Pancreas (tissue), 10 donors: ENCODE results near the gene ARSG. TPM values are rescaled to one million over a fixed set of nuclear protein-coding genes. Genes with fewer than 3 reads are reported as not detected.

Experiments
- ATAC-seq, 4 donors: fragments of 200-7000 bp; cut with Tn5 transposase; one replicate each; pipeline versions ENCODE4 v1.8.0 to v1.9.1; 2020; ENCODE audit warnings: mild to moderate bottlenecking in 4 of 4, moderate library complexity in 4 of 4
- DNase-seq, 6 donors: peaks; one replicate each; pipeline ENCODE4 v3.0.0-alpha.2; 2020
- FAIRE-seq: peaks from 2 replicates; lab custom pipeline; 2012; peaks lifted over from hg19 to GRCh38; lab: Jason Lieb, UNC
- H3K27ac ChIP-seq, 4 donors: fragments of 200-600 bp; sonication (generic); 1 replicate in 3 of 4; 2 replicates in 1 of 4; pipeline versions ENCODE4 v1.5.0 to v1.8.0; 2020
- H3K27me3 ChIP-seq, 4 donors: fragments of 200-600 bp; one replicate each; pipeline ENCODE4 v1.8.0; 2021
- H3K36me3 ChIP-seq, 3 donors: fragments of 200-600 bp; sonication (generic) in 1 of 3; one replicate each; pipeline versions ENCODE4 v1.5.0 to v1.8.0; 2020 to 2021
- H3K4me1 ChIP-seq, 3 donors: fragments of 200-600 bp; one replicate each; pipeline ENCODE4 v1.8.0; 2021
- H3K4me3 ChIP-seq, 4 donors: fragments of 200-600 bp; sonication (generic) in 2 of 4; one replicate each; pipeline versions ENCODE4 v1.5.0 to v1.8.0; 2020 to 2021
- H3K9me3 ChIP-seq, 4 donors: fragments of 200-600 bp; one replicate each; pipeline ENCODE4 v1.8.0; 2021
- CTCF ChIP-seq, 4 donors: fragments of 200-600 bp; sonication (generic) in 3 of 4; IDR thresholded peaks; one replicate each; pipeline versions ENCODE4 v1.5.0 to v1.8.0; 2021; ENCODE audit warnings: antibody characterized with exemption in 4 of 4
- WGBS, 2 donors: extraction: QIAGEN DNeasy Blood & Tissue Kit; methylation state at CpG; one replicate each; pipeline ENCODE4 v1.1.7; 2013; 5-methylcytosine and 5-hydroxymethylcytosine counted together
- intact Hi-C, 3 donors: fragments of 100-400 bp; cut with DNase I; formaldehyde crosslinking; loops; one replicate each; pipeline versions ENCODE4 v1.11.1 to v1.14.2; 2022
- polyA plus RNA-seq, 2 donors: library from polyadenylated mRNA; stranded (reverse); fragments of 200-250 nt; gene quantifications; one replicate each; pipeline ENCODE4 v1.2.3, GENCODE V29; 2013
- total RNA-seq, 6 donors: library from RNA; stranded (reverse); fragmentation: NEBNext Ultra II Directional in 4 of 6; extraction: Animal tissue kit (Norgen Biotek cat#: 25700) in 4 of 6; gene quantifications; one replicate each; pipeline versions ENCODE4 v1.2.1 to v1.2.4, GENCODE V29; 2021 to 2023
- donor health status: healthy with polysubstance abuse.
- donor health status: DM: no; HTN: no; CAD: no; lungs with moderate emphysema.
- donor health status: DM: no; HTN: no; CAD: no.
- donor health status: control.
- donor health status: control.
- donor health status: Bipolar disorder and iron deficiency.
- donor health status: DM: yes; HTN: yes; CAD: no.
- donor health status: DM: no; HTN: no; CAD: no.
- donor health status: DM: no; HTN: no; CAD: no.
- donor health status: DM: yes; HTN: yes; CAD: no.

Gene ARSG
- total and polyA plus RNA-seq, 8 donors = 0.46 to 2.5 (median 1.4) TPM

DNA sequence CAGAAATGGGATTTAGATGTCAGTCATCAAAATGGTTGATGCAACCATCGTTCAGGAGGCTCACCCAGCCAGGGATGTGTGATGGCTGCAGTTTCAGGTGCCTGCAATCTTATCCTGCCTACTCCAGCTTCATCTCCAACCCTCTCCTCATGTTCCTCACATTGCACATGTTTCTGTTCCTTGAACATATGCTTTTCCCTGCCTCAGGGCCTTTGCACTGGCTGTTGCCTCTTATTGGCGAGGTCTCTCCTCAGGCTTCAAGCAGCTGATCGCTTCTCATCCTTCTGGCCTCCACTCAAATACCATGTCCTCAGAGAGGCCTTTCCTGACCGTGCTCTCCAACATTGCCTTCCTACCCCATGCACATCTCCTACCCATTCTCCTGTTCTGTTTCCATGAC is 24.6 kb downstream of the ARSG start:
- WGBS, 2 donors = 95 to 96% methylated on average over 4 of the region's 4 CpGs
- Histone ChIP-seq H3K4me3 (no peak overlapping the region), H3K36me3 (no peaks in the 10 kb centered on the region), H3K9me3 (no peaks in the 10 kb centered on the region), H3K27ac (no peak overlapping the region), H3K27me3 (no peaks in the 10 kb centered on the region), H3K4me1 (peaks cover 0 to 9% (median 0%) of the 10 kb centered on the region in 3 donors)
- no peak for DNase-seq
- no peak for FAIRE-seq
- no peak for TF ChIP-seq CTCF (IDR thresholded peaks at IDR 0.05)
- intact Hi-C loops = no loop called here
- no peak for ATAC-seq

DNA sequence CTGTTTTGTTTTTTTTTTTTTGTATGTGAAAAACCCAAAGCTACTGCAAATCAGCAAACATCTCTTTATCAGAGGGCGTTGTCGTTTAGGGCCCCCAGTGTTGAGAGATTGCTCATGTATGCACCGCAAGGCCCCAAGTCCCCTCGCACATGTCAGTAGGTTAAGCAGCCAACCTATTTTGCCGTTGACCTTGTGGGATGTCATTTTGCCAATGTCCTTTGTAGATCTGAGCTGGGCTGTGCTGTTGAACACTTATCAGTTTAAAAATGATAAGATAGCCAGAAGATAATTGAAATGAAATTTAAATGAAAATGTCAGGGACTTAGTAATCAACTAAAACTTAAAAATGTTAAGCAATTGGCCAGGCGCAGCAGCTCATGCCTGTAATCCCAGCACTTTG is 26.2 kb downstream of the ARSG start:
- no peak for FAIRE-seq
- no peak overlapping the region for H3K27ac ChIP-seq
- intact Hi-C loops = no loop called here
- H3K4me3 ChIP-seq = no peak overlapping the region
- H3K4me1 ChIP-seq = peaks cover 0 to 9% (median 0%) of the 10 kb centered on the region in 3 donors
- no peak for ATAC-seq
- WGBS, 2 donors = 84% methylated on average over 6 of the region's 6 CpGs
- no peak for DNase-seq
- no peaks in the 10 kb centered on the region for H3K9me3 ChIP-seq
- H3K27me3 ChIP-seq = no peaks in the 10 kb centered on the region
- TF ChIP-seq CTCF (IDR thresholded peaks at IDR 0.05) = no peak
- H3K36me3 ChIP-seq = no peaks in the 10 kb centered on the region

GRCh38 chr17:68318103-68318991 is 27.1 kb downstream of the ARSG start:
- no peaks in the 10 kb centered on the region for H3K9me3 ChIP-seq
- peak in 3 of 6 donors; percentile 39 to 66 (median 42) for DNase-seq
- TF ChIP-seq CTCF (IDR thresholded peaks at IDR 0.05) = no peak
- 28 to 40% methylated on average over 8 of the region's 8 CpGs for WGBS, 2 donors
- H3K27me3 ChIP-seq = no peaks in the 10 kb centered on the region
- no peak overlapping the region for H3K4me3 ChIP-seq
- no peak for FAIRE-seq
- peaks cover 0 to 9% (median 0%) of the 10 kb centered on the region in 3 donors for H3K4me1 ChIP-seq
- peak; percentile 83 to 91 (median 88) for ATAC-seq
- H3K36me3 ChIP-seq = no peaks in the 10 kb centered on the region
- intact Hi-C loops = no loop called here
- peak overlapping the region in 2 of 4 donors; percentile 20 to 53 for H3K27ac ChIP-seq

GRCh38 chr17:68319410-68320162 is 28.3 kb downstream of the ARSG start:
- FAIRE-seq (no peak), DNase-seq (no peak), ATAC-seq (peak in 1 of 4 donors; percentile 38)
- peaks cover 0 to 9% (median 0%) of the 10 kb centered on the region in 3 donors for H3K4me1 ChIP-seq
- H3K27ac ChIP-seq = no peak overlapping the region
- no peaks in the 10 kb centered on the region for H3K9me3 ChIP-seq
- no peaks in the 10 kb centered on the region for H3K27me3 ChIP-seq
- TF ChIP-seq CTCF (IDR thresholded peaks at IDR 0.05) = no peak
- intact Hi-C loops = no loop called here
- WGBS, 2 donors = 93 to 96% methylated on average over 12 of the region's 12 CpGs
- H3K4me3 ChIP-seq = no peak overlapping the region
- no peaks in the 10 kb centered on the region for H3K36me3 ChIP-seq
